Mucosa of descending colon (tissue), 3 donors: ENCODE measurements around the gene ASB6. TPM values are rescaled to one million over a fixed set of nuclear protein-coding genes. Genes with fewer than 3 reads are reported as not detected.
A peak's percentile ranks its signal among the peaks of the same experiment; 100 is the strongest.

Experiments
- ATAC-seq: fragments of 200-7000 bp; cut with Tn5 transposase; one replicate; pipeline ENCODE4 v1.9.1; 2020; ENCODE audit warnings: mild to moderate bottlenecking, moderate library complexity
- DNase-seq, 3 donors: peaks; one replicate each; pipeline ENCODE4 v3.0.0-alpha.2; 2020
- H3K36me3 ChIP-seq: fragments of 200-600 bp; one replicate; pipeline ENCODE4 v1.8.0; 2021; ENCODE audit warnings: low read depth, mild to moderate bottlenecking
- H3K4me1 ChIP-seq: fragments of 200-600 bp; one replicate; pipeline ENCODE4 v1.8.0; 2021; ENCODE audit warnings: low read depth, mild to moderate bottlenecking
- H3K4me3 ChIP-seq: fragments of 200-600 bp; one replicate; pipeline ENCODE4 v1.8.0; 2021; ENCODE audit warnings: mild to moderate bottlenecking
- H3K9me3 ChIP-seq: fragments of 200-600 bp; one replicate; pipeline ENCODE4 v1.8.0; 2021; ENCODE audit warnings: mild to moderate bottlenecking
- CTCF ChIP-seq: fragments of 200-600 bp; IDR thresholded peaks from one replicate; pipeline ENCODE4 v1.8.0; 2022; ENCODE audit warnings: antibody characterized with exemption, mild to moderate bottlenecking
- intact Hi-C, 2 donors: fragments of 100-400 bp; cut with DNase I in 1 of 2; cut with micrococcal nuclease in 1 of 2; formaldehyde crosslinking; loops; one replicate each; pipeline versions ENCODE4 v1.11.0 to v1.11.1; 2022; cut with DNase I, micrococcal nuclease
- total RNA-seq, 3 donors: library from RNA; stranded (reverse); fragmentation: NEBNext Ultra II Directional in 2 of 3; extraction: Animal tissue kit (Norgen Biotek cat#: 25700) in 2 of 3; gene quantifications; one replicate each; pipeline versions ENCODE4 v1.2.1 to v1.2.4, GENCODE V29; 2021 to 2023
- donor health status: DM: no; HTN: no; CAD: no; lungs with moderate emphysema.
- donor health status: DM: no; HTN: no; CAD: no.
- donor health status: DM: no; HTN: yes; CAD: no.

Gene ASB6
- total RNA-seq, 3 donors from 2014 or later, result 16.1 to 21.3 (median 17.5) TPM

GRCh38 chr9:129685220-129685932 lies 43.4 kb upstream of the ASB6 start:
- peak; percentile 48 for ATAC-seq

GRCh38 chr9:129682381-129682780 lies 40.4 kb upstream of the ASB6 start:
- peak; percentile 64 to 74 (median 71) for DNase-seq
- TF ChIP-seq CTCF, result no peak
- H3K36me3 ChIP-seq, result no peaks in the 10 kb centered on the region
- no peaks in the 10 kb centered on the region for H3K9me3 ChIP-seq
- ATAC-seq, result peak; percentile 93
- H3K4me1 ChIP-seq, result no peaks in the 10 kb centered on the region
- no peak overlapping the region for H3K4me3 ChIP-seq
- intact Hi-C loops, result no loop called here

More at GRCh38 chr9:129685220-129685932, 43.4 kb upstream of the ASB6 start:
- Histone ChIP-seq H3K36me3 (no peaks in the 10 kb centered on the region), H3K9me3 (no peaks in the 10 kb centered on the region), H3K4me3 (no peak overlapping the region), H3K4me1 (no peaks in the 10 kb centered on the region)
- no peak for TF ChIP-seq CTCF
- DNase-seq, result no peak
- intact Hi-C loops, result no loop called here

GRCh38 chr9:129681924-129682323 lies 40.0 kb upstream of the ASB6 start:
- DNase-seq, result no peak
- intact Hi-C loops, result no loop called here
- ATAC-seq, result no peak
- Histone ChIP-seq H3K4me1 (no peaks in the 10 kb centered on the region), H3K9me3 (no peaks in the 10 kb centered on the region), H3K4me3 (no peak overlapping the region), H3K36me3 (no peaks in the 10 kb centered on the region)
- no peak for TF ChIP-seq CTCF

- intact Hi-C loops, result no loop called here
- no peak overlapping the region for H3K4me3 ChIP-seq
- H3K9me3 ChIP-seq, result no peaks in the 10 kb centered on the region
- H3K36me3 ChIP-seq, result no peaks in the 10 kb centered on the region
- DNase-seq (no peak), ATAC-seq (no peak)
- no peak for TF ChIP-seq CTCF
- no peaks in the 10 kb centered on the region for H3K4me1 ChIP-seq
These were observed 37.6 kb upstream of the ASB6 start for GRCh38 chr9:129679537-129679936.

- no peak overlapping the region for H3K4me3 ChIP-seq
- H3K4me1 ChIP-seq, result no peaks in the 10 kb centered on the region
- no peak for TF ChIP-seq CTCF
- H3K36me3 ChIP-seq, result no peaks in the 10 kb centered on the region
- DNase-seq, result no peak
- intact Hi-C loops, result no loop called here
- ATAC-seq, result no peak
- no peaks in the 10 kb centered on the region for H3K9me3 ChIP-seq
These were observed 36.9 kb upstream of the ASB6 start for GRCh38 chr9:129678844-129679243.
